Adrenal gland (tissue), 12 donors: ENCODE data around the gene EGLN3. TPM values are rescaled to one million over a fixed set of nuclear protein-coding genes. Genes with fewer than 3 reads are reported as not detected.

Experiments used
- DNase-seq, 7 donors: peaks; one replicate each; pipeline ENCODE4 v3.0.0-alpha.2; 2019 to 2020
- H3K27ac ChIP-seq, 5 donors: fragments of 200-600 bp; sonication (generic) in 4 of 5; 1 replicate in 3 of 5; 2 replicates in 2 of 5; pipeline versions ENCODE4 v1.5.1 to v1.8.0; 2016 to 2020; ENCODE audit warnings: mild to moderate bottlenecking in 1 of 5
- H3K27me3 ChIP-seq: fragments of 200-600 bp; 2 replicates; pipeline ENCODE4 v1.8.0; 2021
- H3K36me3 ChIP-seq, 2 donors: fragments of 200-600 bp; replicated peaks in 1 of 2; 1 replicate in 1 of 2; 2 replicates in 1 of 2; pipeline versions ENCODE4 v1.5.1 to v1.8.0; 2018 to 2022
- H3K4me1 ChIP-seq, 2 donors: fragments of 200-600 bp; replicated peaks in 1 of 2; 1 replicate in 1 of 2; 2 replicates in 1 of 2; pipeline versions ENCODE4 v1.5.1 to v1.8.0; 2018 to 2021
- H3K4me3 ChIP-seq, 4 donors: fragments of 200-600 bp; sonication (generic) in 3 of 4; one replicate each; pipeline ENCODE4 v1.5.1; 2016 to 2018
- H3K9me3 ChIP-seq, 3 donors: fragments of 200-600 bp; sonication (generic) in 1 of 3; replicated peaks in 1 of 3; 1 replicate in 2 of 3; 2 replicates in 1 of 3; pipeline versions ENCODE4 v1.5.1 to v1.8.0; 2016 to 2021
- CTCF ChIP-seq, 6 experiments: fragments of 450-650 bp in 4 of 6; fragments of 200-600 bp in 2 of 6; sonication (generic) in 1 of 6; IDR thresholded peaks; 1 replicate in 5 of 6; 2 replicates in 1 of 6; pipeline versions ENCODE4 v1.5.1 to v1.8.0; 2016 to 2021; ENCODE audit warnings: antibody characterized with exemption in 6 of 6, mild to moderate bottlenecking in 2 of 6, moderate library complexity in 1 of 6
- POLR2A ChIP-seq, 2 donors: fragments of 450-650 bp; IDR thresholded peaks; one replicate each; pipeline ENCODE4 v1.6.1; 2017; ENCODE audit warnings: antibody characterized with exemption in 2 of 2, mild to moderate bottlenecking in 2 of 2, moderate library complexity in 1 of 2
- WGBS, 4 donors: extraction: QIAGEN DNeasy Blood & Tissue Kit in 2 of 4; methylation state at CpG; one replicate each; pipeline versions ENCODE4 v1.1.5 to v1.1.7; 2013 to 2017; 5-methylcytosine and 5-hydroxymethylcytosine counted together
- intact Hi-C, 2 donors: fragments of 100-400 bp; cut with DNase I; formaldehyde crosslinking; loops; one replicate each; pipeline versions ENCODE4 v1.14.1 to v1.15.0; 2022 to 2023
- polyA plus RNA-seq, 3 donors: library from polyadenylated mRNA; stranded (reverse); fragments of 200-250 nt in 2 of 3; fragments of 350-450 nt in 1 of 3; fragmentation: Illumina TruSeq in 1 of 3; extraction: RNeasy Lipid Tissue Mini Kit (QIAGEN cat#74804) in 1 of 3; gene quantifications; one replicate each; pipeline ENCODE4 v1.2.3, GENCODE V29; 2013 to 2014
- total RNA-seq, 9 donors: library from RNA; depleted of rRNA in 4 of 9; stranded (reverse); fragments of >200 nt in 4 of 9; fragments of 120-200 nt in 1 of 9; fragmentation: NEBNext Ultra II Directional in 1 of 9; extraction: Animal tissue kit (Norgen Biotek cat#: 25700) in 1 of 9; gene quantifications; one replicate each; pipeline versions ENCODE4 v1.1.0 to v1.2.4, GENCODE V29; 2013 to 2023
- donor health status: healthy with polysubstance abuse.
- donor health status: Bipolar disorder and iron deficiency.
- donor health status: DM: yes; HTN: yes; CAD: no.
- donor health status: DM: no; HTN: no; CAD: no.
- donor health status: DM: no; HTN: no; CAD: no.
- donor health status: DM: yes; HTN: yes; CAD: no.

Gene EGLN3
- total and polyA plus RNA-seq, 12 donors = 0.18 to 7.4 (median 0.78) TPM

GRCh38 chr14:33934043-33934750 is 16.7 kb downstream of the EGLN3 start:
- DNase-seq = no peak
- Histone ChIP-seq H3K4me3 (no peak overlapping the region), H3K9me3 (no peaks in the 10 kb centered on the region), H3K4me1 (peaks cover 0 to 6% of the 10 kb centered on the region in 2 donors), H3K36me3 (no peaks in the 10 kb centered on the region), H3K27me3 (no peaks in the 10 kb centered on the region), H3K27ac (no peak overlapping the region)
- 79 to 90% (median 85%) methylated on average over 7 of the region's 7 CpGs for WGBS, 4 donors
- intact Hi-C loops = no loop called here
- TF ChIP-seq POLR2A (IDR thresholded peaks at IDR 0.05) (no peak), CTCF (IDR thresholded peaks at IDR 0.05) (no peak)

GRCh38 chr14:33933386-33933933 is 17.4 kb downstream of the EGLN3 start:
- 64 to 69% (median 67%) methylated on average over 8 of the region's 8 CpGs for WGBS, 4 donors
- H3K27me3 ChIP-seq = no peaks in the 10 kb centered on the region
- DNase-seq = peak in 2 of 7 donors; percentile 11 to 54
- H3K9me3 ChIP-seq = no peaks in the 10 kb centered on the region
- peaks cover 0 to 1% of the 10 kb centered on the region in 2 donors for H3K4me1 ChIP-seq
- no peak overlapping the region for H3K4me3 ChIP-seq
- no peaks in the 10 kb centered on the region for H3K36me3 ChIP-seq
- TF ChIP-seq CTCF (IDR thresholded peaks at IDR 0.05) = no peak
- no peak for TF ChIP-seq POLR2A (IDR thresholded peaks at IDR 0.05)
- intact Hi-C loops = no loop called here
- no peak overlapping the region for H3K27ac ChIP-seq

- H3K27ac ChIP-seq = no peak overlapping the region
- intact Hi-C loops = no loop called here
- no peak for DNase-seq
- no peaks in the 10 kb centered on the region for H3K4me1 ChIP-seq
- H3K27me3 ChIP-seq = no peaks in the 10 kb centered on the region
- H3K36me3 ChIP-seq = no peaks in the 10 kb centered on the region
- no peak overlapping the region for H3K4me3 ChIP-seq
- 73 to 81% (median 80%) methylated on average over 4 of the region's 4 CpGs for WGBS, 4 donors
- no peaks in the 10 kb centered on the region for H3K9me3 ChIP-seq
- TF ChIP-seq CTCF (IDR thresholded peaks at IDR 0.05) (no peak), POLR2A (IDR thresholded peaks at IDR 0.05) (no peak)
These were observed 18.1 kb downstream of the EGLN3 start for GRCh38 chr14:33932576-33933345.

- 87 to 99% (median 93%) methylated on average over 3 of the region's 3 CpGs for WGBS, 4 donors
- H3K27ac ChIP-seq = no peak overlapping the region
- H3K4me3 ChIP-seq = no peak overlapping the region
- DNase-seq = no peak
- no peaks in the 10 kb centered on the region for H3K4me1 ChIP-seq
- no peaks in the 10 kb centered on the region for H3K9me3 ChIP-seq
- H3K27me3 ChIP-seq = no peaks in the 10 kb centered on the region
- intact Hi-C loops = no loop called here
- H3K36me3 ChIP-seq = no peaks in the 10 kb centered on the region
- TF ChIP-seq POLR2A (IDR thresholded peaks at IDR 0.05) = no peak
- TF ChIP-seq CTCF (IDR thresholded peaks at IDR 0.05) = no peak
These were observed 18.8 kb downstream of the EGLN3 start for GRCh38 chr14:33932033-33932432.
